22Rv1 (cell line): Measurements from ENCODE around the gene PLEKHG4B.
"Not testable (repeated sequence)": the region's sequence is repeated elsewhere in the genome, so short reads cannot be mapped to it uniquely, and the experiment has no call there.

Experiments used
- ZFX ChIP-seq: fragments of 450-650 bp; IDR thresholded peaks from 2 replicates; pipeline ENCODE4 v1.6.1; 2017; ENCODE audit warnings: antibody characterized with exemption, borderline replicate concordance
- TF ChIP-seq, protein P1 (sequence below): fragments of 450-650 bp; IDR thresholded peaks from 2 replicates; pipeline ENCODE4 v1.5.1; 2017; ENCODE audit warnings: mild to moderate bottlenecking

- TF ChIP-seq, protein P1, sequence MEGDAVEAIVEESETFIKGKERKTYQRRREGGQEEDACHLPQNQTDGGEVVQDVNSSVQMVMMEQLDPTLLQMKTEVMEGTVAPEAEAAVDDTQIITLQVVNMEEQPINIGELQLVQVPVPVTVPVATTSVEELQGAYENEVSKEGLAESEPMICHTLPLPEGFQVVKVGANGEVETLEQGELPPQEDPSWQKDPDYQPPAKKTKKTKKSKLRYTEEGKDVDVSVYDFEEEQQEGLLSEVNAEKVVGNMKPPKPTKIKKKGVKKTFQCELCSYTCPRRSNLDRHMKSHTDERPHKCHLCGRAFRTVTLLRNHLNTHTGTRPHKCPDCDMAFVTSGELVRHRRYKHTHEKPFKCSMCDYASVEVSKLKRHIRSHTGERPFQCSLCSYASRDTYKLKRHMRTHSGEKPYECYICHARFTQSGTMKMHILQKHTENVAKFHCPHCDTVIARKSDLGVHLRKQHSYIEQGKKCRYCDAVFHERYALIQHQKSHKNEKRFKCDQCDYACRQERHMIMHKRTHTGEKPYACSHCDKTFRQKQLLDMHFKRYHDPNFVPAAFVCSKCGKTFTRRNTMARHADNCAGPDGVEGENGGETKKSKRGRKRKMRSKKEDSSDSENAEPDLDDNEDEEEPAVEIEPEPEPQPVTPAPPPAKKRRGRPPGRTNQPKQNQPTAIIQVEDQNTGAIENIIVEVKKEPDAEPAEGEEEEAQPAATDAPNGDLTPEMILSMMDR: not testable (repeated sequence)
- TF ChIP-seq ZFX: not testable (repeated sequence)
Observed at GRCh38 chr5:233426-233825, 141.5 kb downstream of the PLEKHG4B start.
